Mucosa of stomach (tissue), 1 donor: ENCODE results near the gene NPR3.

ENCODE experiments used
- H3K27me3 ChIP-seq: one replicate; pipeline ENCODE4 v1.7.0; 2013; ENCODE audit warnings: mild to moderate bottlenecking, low read length; ENCODE audit not compliant: control insufficient read depth, insufficient read depth
- H3K36me3 ChIP-seq: one replicate; pipeline ENCODE4 v1.7.0; 2013; ENCODE audit warnings: low read length; ENCODE audit not compliant: control insufficient read depth, insufficient read depth
- H3K4me1 ChIP-seq: one replicate; pipeline ENCODE4 v1.7.0; 2013; ENCODE audit warnings: mild to moderate bottlenecking, low read length; ENCODE audit not compliant: control insufficient read depth, insufficient read depth
- H3K4me3 ChIP-seq: one replicate; pipeline ENCODE4 v1.7.0; 2013; ENCODE audit warnings: low read length
- H3K9ac ChIP-seq: one replicate; pipeline ENCODE4 v1.7.0; 2013; ENCODE audit warnings: mild to moderate bottlenecking, low read length, moderate library complexity
- H3K9me3 ChIP-seq: one replicate; pipeline ENCODE4 v1.7.0; 2013; ENCODE audit warnings: mild to moderate bottlenecking, low read length, moderate library complexity; ENCODE audit not compliant: control insufficient read depth
- donor health status: Pancreatic carcinoma.

Gene NPR3

DNA sequence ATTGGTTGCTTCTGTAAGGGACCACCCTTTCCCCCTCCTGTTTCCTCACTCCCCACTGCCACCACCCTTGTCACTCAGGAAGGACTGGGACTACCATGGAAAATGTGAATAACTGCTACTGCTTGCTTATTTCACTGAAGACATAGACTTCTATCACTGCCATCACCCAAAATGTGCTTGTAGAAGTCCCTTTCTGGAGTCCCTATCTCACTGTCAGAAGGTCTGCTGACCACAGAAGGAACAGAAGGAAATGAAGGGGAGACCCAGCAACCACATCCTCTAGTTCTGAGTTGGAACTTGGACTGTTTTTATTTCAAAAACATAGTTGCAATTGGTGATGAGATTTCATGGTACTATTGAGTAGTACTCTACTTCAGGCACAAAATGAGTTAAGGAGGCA lies 122.5 kb downstream of the NPR3 start:
- H3K9ac ChIP-seq, result no peak overlapping the region

GRCh38 chr5:32834251-32834650 lies 123.1 kb downstream of the NPR3 start:
- Histone ChIP-seq H3K36me3 (no peaks in the 10 kb centered on the region), H3K9me3 (no peaks in the 10 kb centered on the region), H3K4me3 (no peak overlapping the region), H3K4me1 (peaks cover 10% of the 10 kb centered on the region), H3K27me3 (no peaks in the 10 kb centered on the region), H3K9ac (no peak overlapping the region)

More for the DNA sequence above, 122.5 kb downstream of the NPR3 start:
- H3K27me3 ChIP-seq, result no peaks in the 10 kb centered on the region
- H3K4me1 ChIP-seq, result peaks cover 10% of the 10 kb centered on the region
- H3K4me3 ChIP-seq, result no peak overlapping the region
- H3K9me3 ChIP-seq, result no peaks in the 10 kb centered on the region
- no peaks in the 10 kb centered on the region for H3K36me3 ChIP-seq

- no peaks in the 10 kb centered on the region for H3K9me3 ChIP-seq
- H3K36me3 ChIP-seq, result no peaks in the 10 kb centered on the region
- H3K27me3 ChIP-seq, result no peaks in the 10 kb centered on the region
- H3K4me3 ChIP-seq, result no peak overlapping the region
- no peak overlapping the region for H3K9ac ChIP-seq
- H3K4me1 ChIP-seq, result peaks cover 10% of the 10 kb centered on the region
Measured at GRCh38 chr5:32836176-32836575, 125.1 kb downstream of the NPR3 start.

DNA sequence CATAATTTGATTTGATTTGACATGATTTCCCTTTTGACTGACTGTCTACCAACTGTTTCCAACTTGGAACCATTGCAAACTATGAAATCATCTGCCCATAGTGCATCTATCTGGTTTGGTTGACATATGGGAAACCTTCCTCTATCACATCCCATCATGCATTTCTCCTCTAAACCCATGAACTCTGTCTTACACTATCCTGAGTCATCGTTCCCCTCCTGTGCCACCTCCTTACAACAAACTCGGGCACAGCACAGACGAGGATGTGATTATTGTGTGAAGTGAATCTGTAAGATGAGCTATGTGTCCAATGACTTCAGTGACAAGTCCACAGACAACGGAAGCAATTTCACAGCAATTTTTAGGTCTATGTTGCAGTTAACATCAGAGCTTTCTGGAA lies 126.1 kb downstream of the NPR3 start:
- H3K27me3 ChIP-seq, result no peaks in the 10 kb centered on the region
- H3K9me3 ChIP-seq, result no peaks in the 10 kb centered on the region
- H3K4me1 ChIP-seq, result peaks cover 4% of the 10 kb centered on the region
- H3K36me3 ChIP-seq, result no peaks in the 10 kb centered on the region
- no peak overlapping the region for H3K4me3 ChIP-seq
- H3K9ac ChIP-seq, result no peak overlapping the region

- no peaks in the 10 kb centered on the region for H3K36me3 ChIP-seq
- H3K4me1 ChIP-seq, result peaks cover 11% of the 10 kb centered on the region
- H3K9ac ChIP-seq, result no peak overlapping the region
- no peak overlapping the region for H3K4me3 ChIP-seq
- H3K9me3 ChIP-seq, result no peaks in the 10 kb centered on the region
- no peaks in the 10 kb centered on the region for H3K27me3 ChIP-seq
Measured at GRCh38 chr5:32839106-32839505, 128.0 kb downstream of the NPR3 start.

DNA sequence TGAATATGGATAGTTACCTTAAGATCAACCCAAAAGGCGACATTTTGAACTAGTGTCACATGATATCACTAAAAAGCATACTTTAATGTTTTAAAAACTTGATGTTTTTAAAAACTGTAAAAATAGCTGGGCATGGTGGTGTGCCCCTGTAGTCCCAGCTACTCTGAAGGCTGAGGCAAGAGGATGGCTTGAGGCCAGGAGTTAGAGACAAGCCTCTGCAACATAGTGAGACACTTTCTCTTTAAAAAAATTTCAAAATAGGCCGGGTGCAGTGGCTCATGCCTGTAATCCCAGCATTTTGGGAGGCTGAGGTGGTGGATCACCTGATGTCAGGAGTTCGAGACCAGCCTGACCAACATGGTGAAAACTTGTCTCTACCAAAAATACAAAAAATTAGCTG lies 129.5 kb downstream of the NPR3 start:
- Histone ChIP-seq H3K9me3 (no peaks in the 10 kb centered on the region), H3K4me3 (no peak overlapping the region), H3K27me3 (no peaks in the 10 kb centered on the region), H3K36me3 (no peaks in the 10 kb centered on the region), H3K4me1 (peaks cover 11% of the 10 kb centered on the region), H3K9ac (no peak overlapping the region)
